IMR-90 (cell line): ENCODE results near the gene KRT36. TPM values are rescaled to one million over a fixed set of nuclear protein-coding genes. Genes with fewer than 3 reads are reported as not detected.

Source experiments
- ATAC-seq: fragments of 200-7000 bp; cut with Tn5 transposase; 2 replicates; pipeline ENCODE4 v1.9.1; 2020; ENCODE audit warnings: low read depth, mild to moderate bottlenecking, moderate library complexity
- BruUV-seq: library from RNA; stranded (reverse); fragments of 400-500 nt; replicated peaks from 2 replicates; lab custom pipeline; 2021; lab: Mats Ljungman, UMichigan
- CTCF ChIA-PET: fragments of 300-600 bp; formaldehyde crosslinking; extraction: SDS; loops from one replicate; lab custom pipeline; 2021; ENCODE audit warnings: antibody characterized with exemption; lab: Yijun Ruan, JAX
- POLR2A ChIA-PET: fragments of 300-600 bp; sonication (Branson Sonifier 250); formaldehyde crosslinking; loops from one replicate; lab custom pipeline; 2022; ENCODE audit warnings: antibody characterized with exemption; ENCODE audit not compliant: unreplicated experiment; lab: Charles Lee
- DNase-seq: peaks from one replicate; pipeline ENCODE4 v3.0.0; 2013
- H2AFZ ChIP-seq: replicated peaks from 2 replicates; pipeline ENCODE3; 2013; ENCODE audit warnings: low read length, mild to moderate bottlenecking; ENCODE audit not compliant: poor library complexity
- H2AK5ac ChIP-seq: 2 replicates; pipeline ENCODE4 v1.6.1; 2013; ENCODE audit warnings: low read depth, low read length, inconsistent platforms
- H2AK9ac ChIP-seq: replicated peaks from 2 replicates; pipeline ENCODE3; 2013; ENCODE audit warnings: mild to moderate bottlenecking, low read depth, low read length, moderate library complexity; ENCODE audit not compliant: poor library complexity
- H2BK120ac ChIP-seq: 2 replicates; pipeline ENCODE4 v1.6.1; 2013; ENCODE audit warnings: low read depth, low read length, inconsistent platforms
- H2BK15ac ChIP-seq: 3 replicates; pipeline ENCODE4 v1.6.1; 2013; ENCODE audit warnings: low read depth, low read length, inconsistent platforms
- H2BK20ac ChIP-seq: 2 replicates; pipeline ENCODE4 v1.6.1; 2013; ENCODE audit warnings: low read depth, mild to moderate bottlenecking, inconsistent platforms, low read length, moderate library complexity
- H2BK5ac ChIP-seq: 2 replicates; pipeline ENCODE4 v1.6.1; 2013; ENCODE audit warnings: mild to moderate bottlenecking, low read depth, low read length, inconsistent platforms; ENCODE audit not compliant: poor library complexity, severe bottlenecking
- H3K14ac ChIP-seq: replicated peaks from 2 replicates; pipeline ENCODE4 v1.6.1; 2013; ENCODE audit warnings: low read depth, low read length, inconsistent platforms
- H3K18ac ChIP-seq: 2 replicates; pipeline ENCODE4 v1.6.1; 2013; ENCODE audit warnings: low read depth, low read length, control low read depth
- H3K23ac ChIP-seq: 2 replicates; pipeline ENCODE4 v1.6.1; 2013; ENCODE audit warnings: low read depth, low read length, inconsistent platforms
- H3K27ac ChIP-seq: 2 replicates; pipeline ENCODE4 v1.5.1; 2013; ENCODE audit warnings: mild to moderate bottlenecking, control low read depth, low read length; ENCODE audit not compliant: insufficient read depth
- H3K27me3 ChIP-seq: 2 replicates; pipeline ENCODE4 v1.6.1; 2013; ENCODE audit warnings: low read length; ENCODE audit not compliant: control insufficient read depth, insufficient read depth
- H3K36me3 ChIP-seq: 2 replicates; pipeline ENCODE4 v1.6.1; 2013; ENCODE audit warnings: low read length, mixed read lengths; ENCODE audit not compliant: control insufficient read depth, insufficient read depth
- H3K4ac ChIP-seq: 2 replicates; pipeline ENCODE4 v1.6.1; 2013; ENCODE audit warnings: low read depth, low read length, inconsistent platforms
- H3K4me1 ChIP-seq: 2 replicates; pipeline ENCODE4 v1.6.1; 2013; ENCODE audit warnings: low read length, mixed read lengths; ENCODE audit not compliant: control insufficient read depth, insufficient read depth
- H3K4me2 ChIP-seq: 2 replicates; pipeline ENCODE4 v1.6.1; 2013; ENCODE audit warnings: low read depth, mild to moderate bottlenecking, control low read depth, low read length, moderate library complexity
- H3K4me3 ChIP-seq: 2 replicates; pipeline ENCODE4 v1.5.1; 2013; ENCODE audit warnings: low read depth, mild to moderate bottlenecking, control low read depth, low read length, moderate library complexity; ENCODE audit not compliant: insufficient read depth
- H3K56ac ChIP-seq: 2 replicates; pipeline ENCODE4 v1.6.1; 2013; ENCODE audit warnings: low read length, inconsistent platforms; ENCODE audit not compliant: insufficient read depth; ENCODE audit errors: extremely low read depth
- H3K79me1 ChIP-seq, 2 experiments: 2 replicates each; pipeline ENCODE4 v1.6.1; 2013; ENCODE audit warnings: low read length in 2 of 2, inconsistent platforms in 1 of 2, low read depth in 1 of 2
- H3K9ac ChIP-seq: 2 replicates; pipeline ENCODE4 v1.6.1; 2013; ENCODE audit warnings: low read depth, low read length, control low read depth
- H3K9me1 ChIP-seq: 2 replicates; pipeline ENCODE4 v1.6.1; 2013; ENCODE audit warnings: low read length, inconsistent platforms; ENCODE audit not compliant: insufficient read depth
- H3K9me3 ChIP-seq: 2 replicates; pipeline ENCODE4 v1.6.1; 2013; ENCODE audit warnings: low read length; ENCODE audit not compliant: control insufficient read depth, insufficient read depth
- H4K20me1 ChIP-seq: 2 replicates; pipeline ENCODE4 v1.6.1; 2013; ENCODE audit warnings: low read length, inconsistent platforms; ENCODE audit not compliant: insufficient read depth
- H4K5ac ChIP-seq: 2 replicates; pipeline ENCODE4 v1.6.1; 2013; ENCODE audit warnings: mild to moderate bottlenecking, low read depth, low read length, control low read depth
- H4K8ac ChIP-seq, 2 experiments: 2 replicates each; pipeline ENCODE4 v1.6.1; 2013; ENCODE audit warnings: low read depth in 2 of 2, low read length in 2 of 2, control low read depth in 1 of 2, inconsistent platforms in 1 of 2
- H4K91ac ChIP-seq: 2 replicates; pipeline ENCODE4 v1.6.1; 2013; ENCODE audit warnings: low read depth, low read length, inconsistent platforms; ENCODE audit not compliant: insufficient read depth
- BHLHE40 ChIP-seq: fragments of 150-350 bp; IDR thresholded peaks from 2 replicates; pipeline ENCODE4 v1.6.1; 2016; ENCODE audit warnings: mild to moderate bottlenecking, low read depth, low read length
- CEBPB ChIP-seq: IDR thresholded peaks from 2 replicates; pipeline ENCODE4 v1.6.1; 2012; ENCODE audit warnings: low read depth, low read length, improper control_type of control experiment
- CHD1 ChIP-seq: IDR thresholded peaks from 2 replicates; pipeline ENCODE4 v1.6.1; 2012; ENCODE audit warnings: low read depth, low read length, improper control_type of control experiment
- CTCF ChIP-seq: conservative IDR thresholded peaks from 2 replicates; pipeline ENCODE4 v1.5.1; 2012; ENCODE audit warnings: mild to moderate bottlenecking, low read depth, low read length, improper control_type of control experiment
- FOS ChIP-seq: fragments of 150-350 bp; IDR thresholded peaks from 2 replicates; pipeline ENCODE4 v1.6.1; 2016; ENCODE audit warnings: low read depth, low read length
- MAFK ChIP-seq: IDR thresholded peaks from 2 replicates; pipeline ENCODE4 v1.6.1; 2012; ENCODE audit warnings: low read depth, low read length, improper control_type of control experiment
- MAZ ChIP-seq: IDR thresholded peaks from 2 replicates; pipeline ENCODE4 v1.6.1; 2012; ENCODE audit warnings: low read depth, mild to moderate bottlenecking, low read length, improper control_type of control experiment, moderate library complexity, borderline replicate concordance
- NFE2L2 ChIP-seq: fragments of 150-350 bp; IDR thresholded peaks from 2 replicates; pipeline ENCODE4 v1.6.1; 2016; ENCODE audit warnings: low read depth, mild to moderate bottlenecking, low read length
- POLR2A ChIP-seq: IDR thresholded peaks from 2 replicates; pipeline ENCODE4 v1.6.1; 2012; ENCODE audit warnings: mild to moderate bottlenecking, low read depth, low read length
- RAD21 ChIP-seq: IDR thresholded peaks from 2 replicates; pipeline ENCODE4 v1.6.1; 2012; ENCODE audit warnings: low read length, improper control_type of control experiment
- RCOR1 ChIP-seq: IDR thresholded peaks from 2 replicates; pipeline ENCODE4 v1.6.1; 2012; ENCODE audit warnings: mild to moderate bottlenecking, low read length, improper control_type of control experiment; ENCODE audit not compliant: insufficient replicate concordance
- RFX5 ChIP-seq: IDR thresholded peaks from 2 replicates; pipeline ENCODE4 v1.8.0; 2012; ENCODE audit warnings: low read depth, mild to moderate bottlenecking, low read length, moderate library complexity
- SMC3 ChIP-seq: fragments of 150-350 bp; IDR thresholded peaks from 2 replicates; pipeline ENCODE4 v1.6.1; 2016; ENCODE audit warnings: low read depth, mild to moderate bottlenecking, antibody characterized with exemption, low read length, moderate library complexity
- USF2 ChIP-seq: fragments of 150-350 bp; IDR thresholded peaks from 2 replicates; pipeline ENCODE4 v1.6.1; 2017; ENCODE audit warnings: mild to moderate bottlenecking, antibody characterized with exemption, low read length, low read depth
- WGBS, 2 experiments: methylation state at CpG; one replicate each; pipeline versions ENCODE4 v1.1.5 to v1.1.7; 2013; ENCODE audit warnings: missing lambda C conversion rate in 2 of 2; ENCODE audit not compliant: insufficient read length in 1 of 2; ENCODE audit errors: extremely low coverage in 2 of 2; 5-methylcytosine and 5-hydroxymethylcytosine counted together
- dilution Hi-C: fragments of 300-500 bp; cut with HindIII; formaldehyde crosslinking; loops from one replicate; pipeline ENCODE4 v1.14.3; 2018; ENCODE audit warnings: low sequenced_read_pairs; ENCODE audit not compliant: unreplicated experiment
- in situ Hi-C: fragments of 300-500 bp; cut with MboI; formaldehyde crosslinking; loops from 3 replicates; pipeline ENCODE4 v1.14.3; 2019; ENCODE audit warnings: low sequenced_read_pairs, inconsistent platforms, mixed read lengths
- intact Hi-C: fragments of 100-400 bp; cut with micrococcal nuclease; formaldehyde crosslinking; loops from 2 replicates; pipeline ENCODE4 v1.10.0; 2022
- polyA plus RNA-seq, 3 experiments: library from polyadenylated mRNA; depleted of rRNA; stranded (reverse); fragments of >200 nt; gene quantifications; 2 replicates each; pipeline ENCODE4 v1.2.3, GENCODE V29; 2012; ENCODE audit warnings: low replicate concordance in 1 of 3
- total RNA-seq: library from RNA; depleted of rRNA; stranded (reverse); fragments of >200 nt; gene quantifications from 2 replicates; pipeline ENCODE4 v1.2.3, GENCODE V29; 2012

The KRT36 gene
- total and polyA plus RNA-seq, 2 of the 4 experiments (the other 2 are of a cell fraction), result not detected

GRCh38 chr17:41476866-41477815, 12.6 kb downstream of the KRT36 start:
- in situ Hi-C loops, result no loop called here
- POLR2A ChIA-PET, result no interaction called here
- H2BK5ac ChIP-seq, result no peak overlapping the region

More at GRCh38 chr17:41476866-41477815, 12.6 kb downstream of the KRT36 start:
- CTCF ChIA-PET, result interaction anchor here (0.7 kb wide), 1 partner anchor 12 kb away, joined by 3 read pairs; no protein-coding TSS in a partner anchor
- H3K14ac ChIP-seq, result no peak overlapping the region
- DNase-seq (no peak), ATAC-seq (no peak)
- H2AK5ac ChIP-seq, result no peak overlapping the region
- H3K4me1 ChIP-seq, result no peaks in the 10 kb centered on the region
- no peak overlapping the region for H3K18ac ChIP-seq
- no peak overlapping the region for H3K4me2 ChIP-seq
- no peak overlapping the region for H3K56ac ChIP-seq
- H3K9me1 ChIP-seq, result peaks cover 3% of the 10 kb centered on the region; the same call in 1 of the 2 replicates
- TF ChIP-seq USF2, result no peak
- no peak for TF ChIP-seq MAFK
- TF ChIP-seq FOS, result no peak
- TF ChIP-seq RFX5, result no peak
- TF ChIP-seq POLR2A, result no peak
- no peak for TF ChIP-seq SMC3
- TF ChIP-seq NFE2L2, result no peak
- TF ChIP-seq MAZ, result no peak
- TF ChIP-seq RAD21, result no peak
- no peak for TF ChIP-seq CEBPB
- no peak for TF ChIP-seq CTCF
- no peak for TF ChIP-seq BHLHE40
- no peak for TF ChIP-seq RCOR1
- no peak for TF ChIP-seq CHD1
- no peak overlapping the region for H3K4me3 ChIP-seq
- no peak overlapping the region for H3K9ac ChIP-seq
- no peak overlapping the region for H3K27ac ChIP-seq
- H3K9me3 ChIP-seq, result peaks cover 5% of the 10 kb centered on the region
- no peaks in the 10 kb centered on the region for H4K20me1 ChIP-seq
- H2AK9ac ChIP-seq, result no peak overlapping the region
- intact Hi-C loops, result no loop called here
- WGBS, 2 experiments, result 79% methylated on average over 12 of the region's 22 CpGs; no CpG with 5 or more reads in 1 of the 2 experiments
- no TSS peak for BruUV-seq
- H3K4ac ChIP-seq, result no peak overlapping the region
- no peak overlapping the region for H3K23ac ChIP-seq
- dilution Hi-C loops, result no loop called here
- no peak overlapping the region for H4K91ac ChIP-seq
- no peak overlapping the region for H2BK20ac ChIP-seq
- H2AFZ ChIP-seq, result no peak overlapping the region
- H2BK15ac ChIP-seq, result no peak overlapping the region
- H3K36me3 ChIP-seq, result no peaks in the 10 kb centered on the region
- H2BK120ac ChIP-seq, result no peak overlapping the region
- H4K8ac ChIP-seq, result no peak overlapping the region
- peaks cover 16% of the 10 kb centered on the region for H3K27me3 ChIP-seq
- H4K5ac ChIP-seq, result no peak overlapping the region
- no peaks in the 10 kb centered on the region for H3K79me1 ChIP-seq
